GM19452 (cell line): ENCODE data around the gene CFAP251.

Experiments
- ATAC-seq: cut with Tn5 transposase; IDR thresholded peaks from one replicate; pipeline ENCODE4 v1.9.1; 2021; ENCODE audit not compliant: unreplicated experiment

Gene CFAP251

GRCh38 chr12:121942145-121942718 is 23.8 kb downstream of the CFAP251 start:
- no peak for ATAC-seq

GRCh38 chr12:121943926-121944325 is 25.5 kb downstream of the CFAP251 start:
- ATAC-seq, result no peak

GRCh38 chr12:121946313-121947025 is 28.1 kb downstream of the CFAP251 start:
- ATAC-seq, result no peak

GRCh38 chr12:121947981-121948380 is 29.6 kb downstream of the CFAP251 start:
- ATAC-seq, result no peak

GRCh38 chr12:121949648-121950397 is 31.4 kb downstream of the CFAP251 start:
- ATAC-seq, result no peak

- no peak for ATAC-seq
Measured at GRCh38 chr12:121953117-121953692, 34.8 kb downstream of the CFAP251 start.

- no peak for ATAC-seq
Measured at GRCh38 chr12:121953695-121954094, 35.3 kb downstream of the CFAP251 start.

- ATAC-seq, result no peak
Measured at GRCh38 chr12:121955258-121956237, 37.2 kb downstream of the CFAP251 start.

- no peak for ATAC-seq
Measured at GRCh38 chr12:121957861-121958515, 39.6 kb downstream of the CFAP251 start.

GRCh38 chr12:121958541-121959240 is 40.3 kb downstream of the CFAP251 start:
- no peak for ATAC-seq

- ATAC-seq, result no peak
Measured at GRCh38 chr12:121960541-121960940, 42.1 kb downstream of the CFAP251 start.

- ATAC-seq, result no peak
Measured at GRCh38 chr12:121961195-121961879, 42.9 kb downstream of the CFAP251 start.

- ATAC-seq, result no peak
Measured at GRCh38 chr12:121963341-121964018, 45.1 kb downstream of the CFAP251 start.

GRCh38 chr12:121964813-121965643 is 46.6 kb downstream of the CFAP251 start:
- no peak for ATAC-seq

GRCh38 chr12:121966959-121967358 is 48.6 kb downstream of the CFAP251 start:
- ATAC-seq, result no peak

- no peak for ATAC-seq
Measured at GRCh38 chr12:121968876-121969275, 50.5 kb downstream of the CFAP251 start.

GRCh38 chr12:121969726-121970125 is 51.3 kb downstream of the CFAP251 start:
- no peak for ATAC-seq
